Stimulated activated CD4-positive, alpha-beta T cell treated with anti-CD3 and anti-CD28 coated beads, TNF-alpha, amount 100 ng/mL, for 24 hours (primary cell): ENCODE measurements around the gene LAMA2.

ENCODE experiments used
- DNase-seq, 3 experiments: peaks; one replicate each; pipeline ENCODE4 v3.0.0-alpha.2; 2020; ENCODE audit warnings: low read depth in 3 of 3

The LAMA2 gene, protein sequence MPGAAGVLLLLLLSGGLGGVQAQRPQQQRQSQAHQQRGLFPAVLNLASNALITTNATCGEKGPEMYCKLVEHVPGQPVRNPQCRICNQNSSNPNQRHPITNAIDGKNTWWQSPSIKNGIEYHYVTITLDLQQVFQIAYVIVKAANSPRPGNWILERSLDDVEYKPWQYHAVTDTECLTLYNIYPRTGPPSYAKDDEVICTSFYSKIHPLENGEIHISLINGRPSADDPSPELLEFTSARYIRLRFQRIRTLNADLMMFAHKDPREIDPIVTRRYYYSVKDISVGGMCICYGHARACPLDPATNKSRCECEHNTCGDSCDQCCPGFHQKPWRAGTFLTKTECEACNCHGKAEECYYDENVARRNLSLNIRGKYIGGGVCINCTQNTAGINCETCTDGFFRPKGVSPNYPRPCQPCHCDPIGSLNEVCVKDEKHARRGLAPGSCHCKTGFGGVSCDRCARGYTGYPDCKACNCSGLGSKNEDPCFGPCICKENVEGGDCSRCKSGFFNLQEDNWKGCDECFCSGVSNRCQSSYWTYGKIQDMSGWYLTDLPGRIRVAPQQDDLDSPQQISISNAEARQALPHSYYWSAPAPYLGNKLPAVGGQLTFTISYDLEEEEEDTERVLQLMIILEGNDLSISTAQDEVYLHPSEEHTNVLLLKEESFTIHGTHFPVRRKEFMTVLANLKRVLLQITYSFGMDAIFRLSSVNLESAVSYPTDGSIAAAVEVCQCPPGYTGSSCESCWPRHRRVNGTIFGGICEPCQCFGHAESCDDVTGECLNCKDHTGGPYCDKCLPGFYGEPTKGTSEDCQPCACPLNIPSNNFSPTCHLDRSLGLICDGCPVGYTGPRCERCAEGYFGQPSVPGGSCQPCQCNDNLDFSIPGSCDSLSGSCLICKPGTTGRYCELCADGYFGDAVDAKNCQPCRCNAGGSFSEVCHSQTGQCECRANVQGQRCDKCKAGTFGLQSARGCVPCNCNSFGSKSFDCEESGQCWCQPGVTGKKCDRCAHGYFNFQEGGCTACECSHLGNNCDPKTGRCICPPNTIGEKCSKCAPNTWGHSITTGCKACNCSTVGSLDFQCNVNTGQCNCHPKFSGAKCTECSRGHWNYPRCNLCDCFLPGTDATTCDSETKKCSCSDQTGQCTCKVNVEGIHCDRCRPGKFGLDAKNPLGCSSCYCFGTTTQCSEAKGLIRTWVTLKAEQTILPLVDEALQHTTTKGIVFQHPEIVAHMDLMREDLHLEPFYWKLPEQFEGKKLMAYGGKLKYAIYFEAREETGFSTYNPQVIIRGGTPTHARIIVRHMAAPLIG (N-terminal part only)

DNA sequence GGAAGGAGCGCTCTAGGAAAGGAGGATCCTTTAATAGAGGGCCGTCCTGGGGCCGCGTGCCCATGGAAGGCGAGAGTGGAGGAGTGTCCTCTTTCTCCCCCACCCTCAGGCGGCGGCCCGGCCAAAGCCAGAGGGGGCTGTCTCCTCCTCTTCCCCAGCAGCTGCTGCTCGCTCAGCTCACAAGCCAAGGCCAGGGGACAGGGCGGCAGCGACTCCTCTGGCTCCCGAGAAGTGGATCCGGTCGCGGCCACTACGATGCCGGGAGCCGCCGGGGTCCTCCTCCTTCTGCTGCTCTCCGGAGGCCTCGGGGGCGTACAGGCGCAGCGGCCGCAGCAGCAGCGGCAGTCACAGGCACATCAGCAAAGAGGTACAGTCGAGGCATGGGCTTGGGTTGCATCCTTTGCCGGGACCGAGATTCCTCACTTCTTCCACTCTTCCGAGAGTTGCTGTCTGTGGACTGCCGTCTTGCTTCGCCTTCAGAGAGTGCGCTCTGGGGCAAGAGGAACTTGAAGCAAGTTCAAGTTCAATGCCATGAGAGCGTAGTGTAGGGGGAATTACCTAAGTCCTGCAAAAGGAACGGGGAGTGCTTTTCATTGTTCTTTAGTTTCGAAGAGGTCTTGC, at the start of gene LAMA2:
Gene LAMA2 (plus strand): TSS at position 148 of the 621 bp plus-strand sequence. CDS start 108 bp downstream, at position 256.
- no peak for DNase-seq

DNA sequence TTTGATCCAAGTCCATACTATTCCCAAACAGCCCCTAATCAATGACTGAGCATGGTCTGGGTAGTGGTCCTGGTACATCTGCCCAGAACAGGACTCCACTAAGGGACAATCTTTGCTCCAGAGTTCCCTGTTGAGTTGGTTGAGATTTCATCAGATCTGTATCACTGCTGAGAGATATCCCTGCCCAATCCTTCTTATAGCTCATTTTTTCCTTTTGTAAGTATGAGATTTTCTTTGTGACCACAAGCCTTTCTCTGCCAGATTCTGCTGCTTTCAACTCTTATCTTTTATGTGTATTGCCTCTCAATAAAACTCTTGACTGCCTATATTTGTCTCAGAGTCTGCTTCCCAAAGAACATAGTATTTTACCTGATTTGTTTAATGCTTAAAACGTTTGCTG, 46.2 kb upstream of the LAMA2 start:
- no peak for DNase-seq

DNA sequence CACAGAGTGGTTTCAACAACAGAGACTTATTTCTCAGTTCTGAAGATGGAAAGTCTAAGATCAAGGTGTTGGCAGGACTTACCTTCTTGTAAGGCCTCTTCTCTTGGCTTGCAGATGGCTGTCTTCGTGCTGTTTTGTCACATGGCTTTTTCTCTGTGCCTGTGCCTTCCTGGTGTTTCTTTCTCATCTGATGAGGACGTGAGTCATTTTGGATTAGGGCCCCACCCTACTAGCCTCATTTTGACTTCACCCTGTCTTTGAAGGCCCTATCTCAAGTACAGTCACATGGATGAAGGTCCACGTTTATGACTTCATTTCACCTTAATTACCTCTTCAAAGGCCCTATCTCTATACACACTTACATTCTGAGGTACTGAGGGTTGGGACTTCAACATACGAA, 41.4 kb upstream of the LAMA2 start:
- DNase-seq = no peak

GRCh38 chr6:128844598-128844997, 38.3 kb upstream of the LAMA2 start:
- DNase-seq = no peak

- DNase-seq = no peak
Observed at GRCh38 chr6:128847431-128848210, 35.3 kb upstream of the LAMA2 start.

DNA sequence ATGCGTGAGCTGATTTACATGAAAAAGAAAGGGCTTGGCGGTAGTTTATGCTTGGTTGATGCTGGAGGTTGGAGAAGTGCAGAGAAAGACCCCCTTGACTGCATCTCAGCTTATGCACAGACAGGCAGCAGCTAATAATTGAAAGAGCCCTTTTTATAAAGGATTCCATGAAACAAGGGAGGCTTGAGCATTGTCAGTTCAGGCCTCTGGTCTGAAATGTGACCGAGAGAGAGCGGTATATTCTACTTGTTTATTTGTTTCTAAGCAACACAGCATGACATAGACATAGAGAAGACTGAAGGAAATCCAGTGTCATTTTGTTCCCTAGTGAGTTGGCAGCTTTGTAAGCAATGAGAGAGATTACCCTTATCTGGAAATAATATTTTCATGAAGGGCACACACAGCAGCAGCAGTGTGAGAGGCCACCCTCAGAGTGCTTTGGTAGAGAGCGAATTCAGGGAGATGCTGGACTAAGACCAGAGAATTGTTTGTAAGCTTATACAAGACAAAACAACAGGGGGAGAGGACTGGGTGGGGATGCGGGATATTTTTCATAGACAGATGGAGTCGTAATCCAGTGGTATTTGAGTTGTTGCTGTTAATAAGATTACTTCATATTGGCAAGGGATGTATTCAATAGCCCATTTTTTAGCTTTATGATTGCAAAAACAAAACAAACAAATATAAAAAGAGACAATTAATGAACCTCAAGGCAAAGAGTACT, 34.6 kb upstream of the LAMA2 start:
- no peak for DNase-seq

DNA sequence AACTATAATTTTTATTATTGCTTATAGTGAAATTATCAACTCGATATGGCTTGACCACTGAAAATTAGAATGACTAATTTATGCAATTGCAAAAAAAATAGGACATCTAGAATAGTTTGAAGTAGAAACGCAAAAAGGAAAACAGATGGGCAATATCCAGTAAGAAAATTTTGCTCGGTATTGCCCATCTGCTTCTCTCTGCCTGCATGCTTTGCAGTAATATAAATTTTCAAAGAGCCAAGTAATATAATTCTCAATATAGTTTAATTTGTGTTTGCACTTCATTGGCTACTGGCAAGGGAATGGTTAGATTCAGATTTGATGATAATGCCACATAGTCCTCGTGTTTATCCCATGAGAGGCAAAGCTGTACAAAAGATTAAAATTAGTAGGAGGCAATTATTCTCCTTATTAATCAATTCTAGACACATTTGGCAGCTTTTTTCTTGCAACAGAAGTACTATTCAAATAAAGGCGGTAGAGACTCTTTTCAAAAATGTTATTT, 27.3 kb upstream of the LAMA2 start:
- no peak for DNase-seq

- DNase-seq = no peak
Observed at GRCh38 chr6:128857806-128858205, 25.1 kb upstream of the LAMA2 start.

DNA sequence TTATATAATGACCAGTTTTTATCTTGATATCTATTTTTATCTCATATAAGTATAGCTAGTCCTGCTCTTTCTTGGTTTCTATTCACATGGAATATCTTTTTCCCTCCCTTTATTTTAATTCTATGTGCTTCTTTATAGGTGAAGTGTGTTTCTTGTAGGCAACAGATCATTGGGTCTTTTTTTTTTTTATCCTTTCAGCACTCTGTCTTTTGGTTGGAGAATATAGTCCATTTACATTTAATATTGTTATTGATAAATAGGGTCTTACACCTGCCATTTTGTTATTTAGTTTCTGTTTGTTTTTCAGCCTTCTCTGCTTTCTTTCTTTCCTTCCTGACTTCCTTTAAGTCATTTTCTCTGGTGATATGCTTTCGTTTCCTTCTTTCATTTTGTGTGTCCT, 22.2 kb upstream of the LAMA2 start:
- DNase-seq = no peak

- DNase-seq = no peak
Observed at GRCh38 chr6:128863983-128864382, 19.0 kb upstream of the LAMA2 start.

DNA sequence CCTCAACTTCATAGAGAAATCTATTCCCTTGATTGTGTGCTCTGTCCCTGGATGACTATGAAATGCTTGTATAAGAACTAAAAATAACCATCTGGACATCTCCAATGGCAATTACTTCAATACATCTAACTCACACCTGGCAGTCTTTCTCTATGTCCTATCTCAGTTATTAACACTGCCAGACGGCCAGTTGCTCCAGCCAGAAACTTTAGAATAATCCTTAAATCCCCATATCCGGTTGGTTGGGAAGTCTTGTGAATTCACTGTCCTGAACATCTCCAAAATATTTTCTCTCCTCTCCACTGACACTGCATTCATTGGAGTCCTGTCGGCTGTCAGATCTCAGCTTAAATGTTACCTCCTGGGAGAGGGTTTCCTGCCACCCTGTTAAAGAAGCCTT, 12.2 kb upstream of the LAMA2 start:
- DNase-seq = no peak

DNA sequence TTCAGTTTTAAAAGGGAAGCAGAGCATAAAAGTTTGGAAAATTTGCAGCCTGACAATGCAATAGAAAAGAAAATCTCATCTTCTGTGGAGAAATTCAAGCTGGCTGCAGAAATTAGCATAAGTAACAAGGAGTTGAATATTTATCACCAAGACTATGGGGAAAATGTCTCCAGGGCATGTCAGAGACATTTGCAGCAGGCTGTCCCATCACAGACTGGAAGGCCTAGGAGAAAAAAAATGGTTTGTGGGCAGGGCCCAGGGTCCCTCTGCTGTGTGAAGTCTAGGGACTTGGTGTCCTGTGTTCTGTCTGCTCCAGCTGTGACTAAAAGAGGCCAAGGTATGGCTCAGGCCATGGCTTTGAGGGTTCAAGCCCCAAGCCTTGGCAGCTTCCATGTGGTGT, 8.1 kb upstream of the LAMA2 start:
- no peak for DNase-seq

DNA sequence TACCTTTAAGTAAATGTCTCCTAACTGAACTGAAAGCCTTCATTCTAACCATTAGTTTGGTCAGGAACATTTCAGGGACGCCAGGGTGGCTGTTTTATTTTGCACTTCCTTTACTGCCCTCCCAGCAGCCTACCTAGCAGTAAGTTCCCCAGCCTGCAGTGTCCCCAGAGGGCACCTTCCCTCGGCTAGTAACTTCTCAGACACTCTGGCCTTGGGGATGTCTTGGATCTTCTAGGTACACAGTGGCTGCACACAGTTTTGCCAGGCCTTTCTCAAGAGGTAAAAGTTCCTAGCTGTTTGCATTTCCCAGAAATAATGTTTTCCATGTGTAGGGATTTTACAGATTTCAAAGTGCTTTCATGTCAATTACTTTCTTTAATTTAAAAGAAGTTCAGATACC, 378 bp upstream of the LAMA2 start:
- DNase-seq = no peak

DNA sequence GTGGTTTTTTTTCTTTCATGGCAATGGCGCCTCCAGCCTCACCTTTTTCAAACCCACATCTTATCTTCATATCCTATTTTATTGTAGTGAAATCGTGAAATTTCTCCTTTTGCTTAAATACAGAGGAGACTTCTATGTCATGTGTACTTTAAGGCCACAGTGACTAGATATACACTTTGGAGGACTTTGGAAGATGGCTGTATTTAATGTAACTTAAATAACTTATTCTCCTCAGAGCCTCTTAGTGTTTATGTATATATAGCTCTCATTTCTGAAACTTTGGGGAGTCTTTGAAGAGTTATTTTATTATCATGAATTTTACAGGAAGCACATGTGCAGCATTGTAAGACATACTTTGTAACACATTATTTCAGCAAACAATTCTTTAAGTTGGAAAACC, 968 bp downstream of the LAMA2 start:
- DNase-seq = no peak

DNA sequence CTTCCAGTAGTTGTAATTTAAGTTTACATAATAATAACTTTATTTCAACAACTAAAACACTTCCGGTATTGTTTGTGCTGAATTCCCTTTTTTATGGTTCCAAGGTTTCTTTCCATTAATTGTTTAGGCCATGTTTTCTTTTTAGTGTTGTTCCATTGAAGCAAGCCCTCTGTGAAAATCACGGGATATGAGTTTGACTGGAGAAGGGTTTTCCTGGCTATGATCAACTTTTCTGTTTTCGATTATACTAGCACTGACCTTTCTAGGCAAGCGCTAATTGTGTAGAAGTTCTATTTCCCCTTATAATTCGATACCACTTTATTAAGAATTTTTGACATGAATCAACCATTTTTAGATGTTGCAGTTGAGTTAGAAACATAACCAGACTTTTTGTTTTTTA, 2.4 kb downstream of the LAMA2 start:
- DNase-seq = no peak

DNA sequence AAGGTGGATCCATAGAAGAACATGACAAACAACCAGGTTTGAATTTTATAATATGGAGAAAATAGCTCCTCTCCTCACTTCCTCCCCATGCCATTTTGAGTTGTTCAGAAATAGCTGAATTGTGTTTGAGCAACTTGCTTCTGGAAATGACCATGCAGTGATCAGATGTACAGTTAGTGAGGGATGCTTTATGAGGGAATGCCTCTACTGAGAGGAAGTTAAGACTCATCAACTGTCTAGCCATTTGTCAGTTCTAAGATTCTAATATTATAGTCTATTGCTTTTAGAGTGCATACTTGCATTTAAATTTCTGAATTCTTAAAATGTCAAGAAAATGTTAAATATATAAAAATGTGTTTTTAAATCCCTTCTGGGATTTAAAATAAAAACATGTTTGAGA, 3.8 kb downstream of the LAMA2 start:
- no peak for DNase-seq

- DNase-seq = no peak
Observed at GRCh38 chr6:128888444-128889175, 5.7 kb downstream of the LAMA2 start.

DNA sequence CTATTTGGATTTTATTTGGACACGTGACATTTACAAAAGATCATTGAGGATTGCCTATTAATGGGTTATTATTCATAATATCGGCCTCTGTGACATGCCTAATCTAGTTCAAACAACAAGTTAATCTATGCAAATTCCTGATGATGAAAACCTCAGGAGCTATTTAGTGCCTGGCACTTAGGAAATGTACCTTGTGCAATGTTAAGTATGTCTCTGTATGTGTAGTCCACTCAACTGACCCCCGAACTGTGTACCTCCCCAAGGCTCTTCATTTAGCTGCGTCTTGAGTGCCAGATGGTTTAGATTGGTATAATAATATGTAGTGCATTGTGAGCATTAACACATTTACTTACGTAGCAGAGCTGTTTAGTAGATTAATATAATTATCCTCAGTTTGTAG, 6.9 kb downstream of the LAMA2 start:
- DNase-seq = no peak

- DNase-seq = no peak
Observed at GRCh38 chr6:128892079-128892478, 9.1 kb downstream of the LAMA2 start.
